ENCODE measurements around the gene SLC7A8. TPM values are rescaled to one million over a fixed set of nuclear protein-coding genes. Genes with fewer than 3 reads are reported as not detected.
A peak's percentile ranks its signal among the peaks of the same experiment; 100 is the strongest.
"Not testable (repeated sequence)": the region's sequence is repeated elsewhere in the genome, so short reads cannot be mapped to it uniquely, and the experiment has no call there.

The SLC7A8 gene
- total RNA-seq, 2 donors from 2014 or later, result 0.72 to 1.2 TPM

DNA sequence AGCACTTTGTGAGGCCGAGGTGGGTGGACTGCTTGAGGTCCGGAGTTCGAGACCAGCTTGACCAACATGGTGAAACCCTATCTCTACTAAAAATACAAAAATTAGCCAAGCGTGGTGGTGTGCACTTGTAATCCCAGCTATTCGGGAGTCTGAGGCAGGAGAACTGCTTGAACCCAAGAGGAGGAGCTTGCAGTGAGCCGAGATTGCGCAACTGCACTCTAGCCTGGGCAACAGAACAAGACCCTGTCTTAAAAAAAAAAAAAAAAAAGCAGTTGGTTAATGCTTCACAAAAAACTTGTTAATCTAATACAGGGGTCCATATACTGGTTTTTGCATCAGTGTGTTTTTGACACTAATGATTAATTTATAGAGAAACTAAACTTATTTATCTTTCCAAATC lies 18.5 kb upstream of the SLC7A8 start:
- Mint-ChIP-seq H3K4me3 (no peak overlapping the region), H3K36me3 (ENCODE audit: insufficient read depth in 2 of 2) (no peaks in the 10 kb centered on the region), H3K27ac (no peak overlapping the region), H3K27me3 (ENCODE audit: low read depth) (no peaks in the 10 kb centered on the region), H3K4me1 (ENCODE audit: low read depth) (no peaks in the 10 kb centered on the region), H3K9me3 (no peaks in the 10 kb centered on the region)
- ATAC-seq (replicated peaks in 1 of 2) (no peak), DNase-seq (no peak)

DNA sequence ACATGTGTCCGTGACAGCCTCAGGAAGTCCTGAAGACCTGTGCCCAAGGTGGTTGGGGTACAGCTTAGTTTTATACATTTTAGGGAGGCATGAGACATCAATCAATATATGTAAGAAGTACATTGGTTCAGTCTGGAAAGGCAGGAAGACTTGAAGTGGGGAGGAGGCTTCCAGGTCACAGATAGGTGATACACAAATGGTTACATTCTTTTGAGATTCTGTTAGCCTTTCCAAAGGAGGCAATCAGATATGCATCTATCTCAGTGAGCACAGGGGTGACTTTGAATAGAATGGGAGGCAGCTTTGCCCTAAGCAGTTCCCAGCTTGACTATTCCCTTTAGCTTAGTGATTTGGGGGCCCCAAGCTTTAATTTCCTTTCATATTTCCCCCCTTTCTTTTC lies 15.7 kb upstream of the SLC7A8 start:
- H3K27me3 Mint-ChIP-seq (ENCODE audit: low read depth); H3K9me3 Mint-ChIP-seq; ATAC-seq (replicated peaks in 1 of 2); DNase-seq; H3K4me3 Mint-ChIP-seq; H3K36me3 Mint-ChIP-seq (ENCODE audit: insufficient read depth in 2 of 2); H3K27ac Mint-ChIP-seq; H3K4me1 Mint-ChIP-seq (ENCODE audit: low read depth): not testable (repeated sequence)

DNA sequence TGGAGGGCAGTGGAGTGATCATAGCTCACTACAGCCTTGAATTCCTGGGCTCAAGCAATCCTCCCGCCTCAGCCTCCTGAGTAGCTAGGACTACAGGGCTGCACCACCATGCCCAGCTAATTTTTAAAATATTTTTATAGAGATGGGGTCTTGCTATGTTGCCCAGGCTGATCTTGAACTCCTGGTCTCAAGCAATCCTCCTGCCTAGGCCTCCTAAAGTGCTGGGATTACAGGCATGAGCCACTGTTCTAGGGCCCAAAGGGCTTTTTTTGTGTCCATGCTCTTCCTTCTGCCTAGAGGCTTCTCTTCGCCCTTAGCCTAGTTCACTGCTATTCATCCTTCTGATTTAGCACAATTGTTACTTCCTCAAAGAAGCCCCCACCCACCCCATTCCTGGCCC lies 13.0 kb upstream of the SLC7A8 start:
- H3K9me3 Mint-ChIP-seq; H3K27ac Mint-ChIP-seq; ATAC-seq (replicated peaks in 1 of 2); H3K36me3 Mint-ChIP-seq (ENCODE audit: insufficient read depth in 2 of 2); H3K4me3 Mint-ChIP-seq; H3K4me1 Mint-ChIP-seq (ENCODE audit: low read depth); H3K27me3 Mint-ChIP-seq (ENCODE audit: low read depth); DNase-seq: not testable (repeated sequence)

DNA sequence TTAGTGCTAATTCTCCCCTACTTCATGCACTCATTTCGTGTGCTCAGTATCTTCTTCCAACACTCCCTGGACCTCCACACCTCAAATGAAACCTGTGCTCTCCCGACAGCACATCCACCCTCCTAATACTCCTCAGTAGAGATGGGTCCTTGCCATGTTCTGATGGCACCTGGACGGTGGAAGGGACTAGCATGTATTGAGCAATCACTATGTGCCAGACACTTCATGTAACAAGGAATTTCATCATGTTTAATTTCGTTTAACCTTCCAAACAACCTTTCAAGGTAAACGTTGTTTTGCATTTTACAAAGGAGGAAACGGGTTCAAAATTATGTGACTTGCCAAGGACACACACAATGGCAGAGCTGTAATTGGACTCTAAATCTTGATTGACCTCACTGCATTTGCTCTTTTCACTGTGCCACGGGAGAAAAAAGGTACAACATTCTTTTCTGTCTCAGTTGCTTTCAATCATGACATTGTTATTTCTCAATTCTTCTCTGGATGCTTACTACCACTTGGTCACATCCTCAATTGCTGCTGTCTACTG lies 12.2 kb upstream of the SLC7A8 start:
- Mint-ChIP-seq H3K27ac (no peak overlapping the region), H3K4me1 (ENCODE audit: low read depth) (no peaks in the 10 kb centered on the region), H3K27me3 (ENCODE audit: low read depth) (no peaks in the 10 kb centered on the region), H3K4me3 (no peak overlapping the region), H3K36me3 (ENCODE audit: insufficient read depth in 2 of 2) (no peaks in the 10 kb centered on the region), H3K9me3 (no peaks in the 10 kb centered on the region)
- ATAC-seq (replicated peaks in 1 of 2), result no peak
- no peak for DNase-seq

DNA sequence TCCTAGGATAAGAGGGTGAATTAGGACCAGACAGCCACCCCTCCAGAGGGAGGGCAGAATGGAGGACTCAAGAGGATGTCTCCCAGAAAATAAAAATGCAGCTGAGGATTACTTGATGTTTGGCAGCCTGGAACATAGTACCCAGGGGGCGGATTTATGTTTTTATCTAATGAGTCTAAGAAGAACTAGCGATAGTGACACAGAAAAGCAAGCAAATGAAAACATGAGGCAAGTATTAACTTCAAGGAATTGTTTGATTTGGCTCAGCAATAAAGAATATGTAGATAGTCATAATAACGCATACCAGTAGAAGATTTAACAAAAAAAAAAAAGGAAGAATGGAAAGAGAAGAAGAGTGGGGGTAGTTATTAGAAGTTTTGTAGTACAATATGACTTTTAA lies 10.0 kb upstream of the SLC7A8 start:
- Mint-ChIP-seq H3K9me3 (no peaks in the 10 kb centered on the region), H3K36me3 (ENCODE audit: insufficient read depth in 2 of 2) (no peaks in the 10 kb centered on the region), H3K27me3 (ENCODE audit: low read depth) (no peaks in the 10 kb centered on the region), H3K4me3 (no peak overlapping the region), H3K4me1 (ENCODE audit: low read depth) (no peaks in the 10 kb centered on the region), H3K27ac (no peak overlapping the region)
- no peak for ATAC-seq (replicated peaks in 1 of 2)
- DNase-seq, result no peak

DNA sequence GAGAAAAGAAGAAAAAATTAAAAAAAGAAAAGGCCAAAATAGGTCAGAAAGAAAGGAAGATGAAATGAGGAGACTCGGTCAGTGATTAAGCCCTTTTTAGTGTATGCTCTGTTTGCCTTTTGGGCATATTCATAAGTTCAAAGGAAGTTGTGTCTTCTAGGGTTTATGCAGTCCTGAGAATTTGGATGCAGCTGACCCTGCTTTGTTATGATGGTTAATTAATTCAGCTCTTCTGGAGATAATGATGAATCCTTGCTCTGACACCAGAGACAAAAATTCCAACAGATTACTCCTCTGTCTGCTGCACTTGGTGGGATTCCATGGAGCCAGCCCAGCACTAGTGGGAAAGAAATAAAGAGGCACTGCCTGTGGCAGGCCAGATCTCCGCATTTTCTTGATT lies 4.5 kb upstream of the SLC7A8 start:
- ATAC-seq (replicated peaks in 1 of 2) (no peak), DNase-seq (no peak)
- Mint-ChIP-seq H3K4me1 (ENCODE audit: low read depth) (no peaks in the 10 kb centered on the region), H3K36me3 (ENCODE audit: insufficient read depth in 2 of 2) (no peaks in the 10 kb centered on the region), H3K4me3 (no peak overlapping the region), H3K27me3 (ENCODE audit: low read depth) (no peaks in the 10 kb centered on the region), H3K9me3 (no peaks in the 10 kb centered on the region), H3K27ac (no peak overlapping the region)

DNA sequence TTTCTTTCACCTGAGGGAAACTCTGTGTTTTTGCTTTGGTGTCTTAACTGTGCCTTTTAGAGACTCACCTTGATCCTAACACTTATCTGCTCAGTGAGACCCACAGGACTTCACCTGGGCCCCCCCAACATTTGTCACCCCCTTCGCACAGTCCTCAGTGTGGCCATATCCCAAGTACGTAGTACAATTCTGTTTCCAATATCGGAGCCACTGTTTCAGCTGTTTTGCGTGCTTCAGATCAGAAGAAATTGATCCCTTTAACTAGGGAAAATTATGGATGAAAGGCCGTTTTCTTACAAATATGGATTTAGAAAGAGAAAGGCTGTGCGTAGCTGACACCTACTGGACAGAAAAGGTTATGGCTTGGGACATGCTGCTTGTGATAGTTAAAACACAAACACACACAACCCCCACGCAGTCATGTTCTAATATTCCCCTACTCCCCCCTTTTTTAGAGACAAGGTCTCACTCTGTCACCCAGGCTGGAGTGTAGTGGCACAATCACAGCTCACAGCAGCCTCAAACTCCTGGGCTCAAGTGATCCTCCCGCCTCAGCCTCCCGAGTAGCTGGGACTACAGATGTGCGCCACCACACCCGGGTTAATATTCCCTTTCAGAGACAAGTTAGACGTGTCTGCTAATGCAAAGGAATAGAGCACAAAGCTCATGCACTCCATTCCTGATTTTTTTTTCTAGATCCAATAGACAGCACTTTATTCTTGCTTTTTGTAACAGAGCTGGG lies 3.6 kb upstream of the SLC7A8 start:
- H3K27ac Mint-ChIP-seq, result no peak overlapping the region
- DNase-seq, result peak in 1 of 2 donors; percentile 11
- no peaks in the 10 kb centered on the region for H3K9me3 Mint-ChIP-seq
- no peak overlapping the region for H3K4me3 Mint-ChIP-seq
- no peaks in the 10 kb centered on the region for H3K27me3 Mint-ChIP-seq (ENCODE audit: low read depth)
- no peaks in the 10 kb centered on the region for H3K36me3 Mint-ChIP-seq (ENCODE audit: insufficient read depth in 2 of 2)
- H3K4me1 Mint-ChIP-seq (ENCODE audit: low read depth), result no peaks in the 10 kb centered on the region
- peak in 1 of 2 donors; percentile 45 for ATAC-seq (replicated peaks in 1 of 2)

DNA sequence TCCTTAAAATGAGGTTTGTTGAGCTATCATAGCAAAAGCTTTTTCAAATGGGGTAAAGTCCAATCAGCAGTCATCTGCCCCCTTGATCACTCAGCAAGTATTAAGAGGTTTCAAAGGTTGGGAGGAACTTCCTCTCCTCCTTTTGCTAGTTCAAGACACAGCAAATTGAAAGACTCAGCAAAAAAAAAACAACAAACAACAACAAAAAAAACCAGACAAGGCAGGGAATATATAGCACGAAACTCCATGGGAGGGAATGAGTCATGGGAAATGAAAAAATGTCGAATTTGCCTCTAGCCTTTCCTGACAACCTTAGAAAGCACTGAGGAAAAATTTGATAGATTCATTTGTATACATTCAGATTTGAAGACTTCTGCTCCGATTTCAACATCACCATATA lies 1.6 kb upstream of the SLC7A8 start:
- H3K4me1 Mint-ChIP-seq (ENCODE audit: low read depth), result no peaks in the 10 kb centered on the region

DNA sequence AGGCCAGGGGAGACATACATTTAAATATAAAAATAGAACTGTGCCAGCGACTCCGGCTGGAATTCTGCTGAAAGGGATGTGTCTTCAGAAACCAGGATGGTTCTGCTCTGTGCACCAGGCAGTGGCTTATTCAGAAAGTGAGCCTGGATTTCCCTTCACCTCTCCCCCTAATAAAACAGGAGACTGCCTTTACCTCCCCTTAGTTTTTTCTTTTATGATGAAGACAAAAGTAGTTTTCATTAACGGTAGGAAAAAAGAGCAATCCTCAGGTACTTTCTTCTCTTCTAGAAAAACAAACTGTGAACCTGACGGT lies 346 bp downstream of the SLC7A8 start:
- Mint-ChIP-seq H3K4me1 (ENCODE audit: low read depth) (no peaks in the 10 kb centered on the region), H3K36me3 (ENCODE audit: insufficient read depth in 2 of 2) (no peaks in the 10 kb centered on the region), H3K4me3 (no peak overlapping the region), H3K27ac (no peak overlapping the region), H3K27me3 (ENCODE audit: low read depth) (no peaks in the 10 kb centered on the region), H3K9me3 (no peaks in the 10 kb centered on the region)
- no peak for ATAC-seq (replicated peaks in 1 of 2)
- no peak for DNase-seq

More for the DNA sequence above, 1.6 kb upstream of the SLC7A8 start:
- no peak for DNase-seq
- Mint-ChIP-seq H3K9me3 (no peaks in the 10 kb centered on the region), H3K4me3 (no peak overlapping the region), H3K27me3 (ENCODE audit: low read depth) (no peaks in the 10 kb centered on the region), H3K27ac (no peak overlapping the region), H3K36me3 (ENCODE audit: insufficient read depth in 2 of 2) (no peaks in the 10 kb centered on the region)
- no peak for ATAC-seq (replicated peaks in 1 of 2)

DNA sequence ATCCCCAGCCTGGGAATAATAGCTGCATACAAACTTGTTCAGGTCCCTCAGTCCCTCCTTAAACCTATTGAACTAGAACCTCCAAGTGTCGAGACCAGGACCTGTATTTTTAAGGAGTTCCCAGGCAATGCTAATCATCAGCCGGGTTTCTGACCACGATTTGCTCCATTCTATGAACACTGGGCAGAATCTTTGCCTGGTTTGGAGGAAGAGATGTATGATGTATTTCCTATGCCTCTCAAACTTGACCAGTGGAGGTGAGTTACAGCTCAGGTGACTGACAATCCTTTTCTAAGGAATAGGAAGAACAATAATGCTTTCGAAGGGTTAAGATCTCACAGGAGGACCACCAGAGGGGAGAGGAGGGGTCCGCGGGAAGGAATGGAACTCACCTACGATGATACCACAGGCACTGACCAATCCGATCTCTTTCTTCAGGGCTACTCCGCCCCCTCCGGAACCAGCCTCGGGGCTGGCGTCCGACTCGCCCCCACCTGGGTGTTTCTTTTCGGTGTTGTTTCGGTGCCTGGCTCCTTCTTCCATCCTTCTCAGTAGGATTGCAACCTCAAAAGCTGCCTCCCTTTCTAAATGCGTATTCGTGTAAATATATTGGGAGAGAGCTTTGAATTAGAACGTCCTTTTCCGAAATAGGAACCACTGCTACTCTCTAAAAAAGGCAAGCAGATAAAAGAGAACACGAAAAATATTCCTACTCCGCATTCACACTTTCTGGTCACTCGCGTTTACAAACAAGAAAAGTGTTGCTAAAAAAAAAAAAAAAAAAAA lies 895 bp downstream of the SLC7A8 start:
- Mint-ChIP-seq H3K4me3 (no peak overlapping the region), H3K9me3 (no peaks in the 10 kb centered on the region), H3K36me3 (ENCODE audit: insufficient read depth in 2 of 2) (no peaks in the 10 kb centered on the region), H3K27ac (no peak overlapping the region), H3K27me3 (ENCODE audit: low read depth) (peaks cover 2% of the 10 kb centered on the region), H3K4me1 (ENCODE audit: low read depth) (no peaks in the 10 kb centered on the region)
- peak; percentile 52 to 55 for DNase-seq
- peak; percentile 91 to 93 for ATAC-seq (replicated peaks in 1 of 2)

DNA sequence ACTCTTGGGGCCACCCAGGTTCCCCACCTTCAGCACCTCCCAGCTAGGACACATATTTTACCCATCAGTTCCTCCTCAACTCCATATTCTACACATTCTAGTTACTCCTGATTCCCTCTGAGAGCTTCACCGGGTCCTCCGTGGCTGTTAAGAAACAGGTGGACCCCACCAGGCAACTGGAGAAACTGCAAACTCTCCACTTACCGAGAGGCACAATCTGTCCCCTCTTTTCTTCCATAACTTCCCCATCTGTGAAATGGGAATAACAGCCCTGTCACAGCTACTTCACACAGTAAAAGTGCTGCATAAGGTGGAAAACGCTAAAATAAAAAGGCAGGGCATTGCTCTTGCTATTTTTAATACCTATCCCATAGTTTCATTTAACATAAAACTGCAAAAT lies 1.5 kb downstream of the SLC7A8 start:
- H3K36me3 Mint-ChIP-seq (ENCODE audit: insufficient read depth in 2 of 2), result no peaks in the 10 kb centered on the region
- no peaks in the 10 kb centered on the region for H3K4me1 Mint-ChIP-seq (ENCODE audit: low read depth)
- H3K4me3 Mint-ChIP-seq, result no peak overlapping the region
- no peak for DNase-seq
- peaks cover 6% of the 10 kb centered on the region for H3K27me3 Mint-ChIP-seq (ENCODE audit: low read depth)
- no peak overlapping the region for H3K27ac Mint-ChIP-seq
- no peak for ATAC-seq (replicated peaks in 1 of 2)
- H3K9me3 Mint-ChIP-seq, result no peaks in the 10 kb centered on the region

DNA sequence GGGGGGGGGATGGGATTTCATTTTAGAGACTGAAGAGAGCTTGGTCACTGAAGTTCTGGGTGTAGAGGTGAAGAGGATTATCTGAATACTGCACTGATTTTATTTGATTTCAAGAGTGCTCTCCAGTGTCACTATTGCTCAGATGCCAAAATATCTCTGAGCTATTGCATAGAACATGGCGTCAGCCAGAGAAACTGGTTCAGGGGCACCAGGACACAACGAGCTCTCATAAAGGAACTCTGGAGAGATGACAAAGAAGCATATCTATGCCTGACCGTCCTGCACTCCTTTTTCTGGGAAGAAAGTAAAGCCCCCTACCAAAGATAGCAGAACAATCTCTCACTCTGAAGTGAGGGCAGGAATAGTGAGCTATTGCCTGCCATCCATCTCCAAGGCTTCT lies 2.0 kb downstream of the SLC7A8 start:
- no peak overlapping the region for H3K4me3 Mint-ChIP-seq
- peaks cover 6% of the 10 kb centered on the region for H3K27me3 Mint-ChIP-seq (ENCODE audit: low read depth)
- no peaks in the 10 kb centered on the region for H3K4me1 Mint-ChIP-seq (ENCODE audit: low read depth)
- ATAC-seq (replicated peaks in 1 of 2) (no peak), DNase-seq (no peak)
- no peaks in the 10 kb centered on the region for H3K9me3 Mint-ChIP-seq
- H3K36me3 Mint-ChIP-seq (ENCODE audit: insufficient read depth in 2 of 2), result no peaks in the 10 kb centered on the region
- no peak overlapping the region for H3K27ac Mint-ChIP-seq

DNA sequence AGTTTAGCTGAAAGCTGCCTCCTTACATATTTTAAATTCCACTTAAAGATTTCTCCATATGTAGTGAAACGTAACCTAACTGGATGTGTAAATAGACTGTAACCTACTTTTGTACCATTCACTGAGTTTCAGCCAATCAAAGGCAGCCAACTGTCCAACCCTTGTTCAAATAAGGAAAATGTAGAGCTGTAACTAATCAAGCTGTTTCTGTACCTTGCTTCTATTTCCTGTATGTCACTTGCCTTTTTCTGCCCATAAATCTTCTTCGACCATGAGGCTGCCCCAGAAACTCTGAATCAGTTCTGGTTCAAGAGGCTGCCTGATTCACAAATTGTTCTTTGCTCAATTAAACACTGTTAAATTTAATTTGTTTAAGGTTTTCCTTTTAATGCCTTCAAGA lies 6.3 kb downstream of the SLC7A8 start:
- ATAC-seq (replicated peaks in 1 of 2), result no peak
- H3K4me1 Mint-ChIP-seq (ENCODE audit: low read depth), result no peaks in the 10 kb centered on the region
- H3K27me3 Mint-ChIP-seq (ENCODE audit: low read depth), result peaks cover 6% of the 10 kb centered on the region
- no peaks in the 10 kb centered on the region for H3K36me3 Mint-ChIP-seq (ENCODE audit: insufficient read depth in 2 of 2)
- no peak for DNase-seq
- no peak overlapping the region for H3K4me3 Mint-ChIP-seq
- H3K27ac Mint-ChIP-seq, result no peak overlapping the region
- H3K9me3 Mint-ChIP-seq, result no peaks in the 10 kb centered on the region
